Cardiac fibroblast (primary cell): ENCODE data around the gene STIM1.
"Not testable (repeated sequence)": the region's sequence is repeated elsewhere in the genome, so short reads cannot be mapped to it uniquely, and the experiment has no call there.

Experiments used
- DNase-seq, 2 donors: peaks; one replicate each; pipeline versions ENCODE4 v3.0.0 to v3.0.0-alpha.2; 2010; ENCODE audit warnings: low read depth in 2 of 2
- H3K4me3 ChIP-seq, 2 donors: replicated peaks in 1 of 2; 1 replicate in 1 of 2; 2 replicates in 1 of 2; pipeline ENCODE4 v1.5.1; 2011; ENCODE audit warnings: low read depth in 2 of 2, low read length in 2 of 2, mild to moderate bottlenecking in 2 of 2, moderate library complexity in 1 of 2
- TF ChIP-seq, protein P1 (sequence below): IDR thresholded peaks from one replicate; pipeline ENCODE4 v1.5.1; 2011; ENCODE audit warnings: low read depth, mild to moderate bottlenecking, low read length, inconsistent platforms

Gene STIM1

DNA sequence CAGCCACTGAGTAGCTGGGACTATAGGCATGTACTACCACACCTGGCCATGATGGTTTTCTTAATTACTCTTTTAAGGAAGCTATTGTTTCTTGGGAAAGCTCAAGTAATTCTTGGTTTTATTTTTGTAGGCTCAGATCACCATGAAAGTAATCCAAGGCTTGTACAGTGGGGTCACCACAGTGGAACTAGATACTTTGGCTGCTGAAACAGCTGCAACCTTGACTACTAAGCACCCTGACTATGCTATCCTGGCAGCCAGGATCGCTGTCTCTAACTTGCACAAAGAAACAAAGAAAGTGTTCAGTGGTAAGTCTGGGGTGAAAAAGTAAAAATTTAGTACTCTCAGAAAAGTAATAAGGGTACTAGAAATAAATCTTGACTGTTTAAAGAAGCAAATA, 250.5 kb downstream of the STIM1 start:
- no peak overlapping the region for H3K4me3 ChIP-seq
- no peak for DNase-seq
- TF ChIP-seq, protein P1, sequence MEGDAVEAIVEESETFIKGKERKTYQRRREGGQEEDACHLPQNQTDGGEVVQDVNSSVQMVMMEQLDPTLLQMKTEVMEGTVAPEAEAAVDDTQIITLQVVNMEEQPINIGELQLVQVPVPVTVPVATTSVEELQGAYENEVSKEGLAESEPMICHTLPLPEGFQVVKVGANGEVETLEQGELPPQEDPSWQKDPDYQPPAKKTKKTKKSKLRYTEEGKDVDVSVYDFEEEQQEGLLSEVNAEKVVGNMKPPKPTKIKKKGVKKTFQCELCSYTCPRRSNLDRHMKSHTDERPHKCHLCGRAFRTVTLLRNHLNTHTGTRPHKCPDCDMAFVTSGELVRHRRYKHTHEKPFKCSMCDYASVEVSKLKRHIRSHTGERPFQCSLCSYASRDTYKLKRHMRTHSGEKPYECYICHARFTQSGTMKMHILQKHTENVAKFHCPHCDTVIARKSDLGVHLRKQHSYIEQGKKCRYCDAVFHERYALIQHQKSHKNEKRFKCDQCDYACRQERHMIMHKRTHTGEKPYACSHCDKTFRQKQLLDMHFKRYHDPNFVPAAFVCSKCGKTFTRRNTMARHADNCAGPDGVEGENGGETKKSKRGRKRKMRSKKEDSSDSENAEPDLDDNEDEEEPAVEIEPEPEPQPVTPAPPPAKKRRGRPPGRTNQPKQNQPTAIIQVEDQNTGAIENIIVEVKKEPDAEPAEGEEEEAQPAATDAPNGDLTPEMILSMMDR: no peak

DNA sequence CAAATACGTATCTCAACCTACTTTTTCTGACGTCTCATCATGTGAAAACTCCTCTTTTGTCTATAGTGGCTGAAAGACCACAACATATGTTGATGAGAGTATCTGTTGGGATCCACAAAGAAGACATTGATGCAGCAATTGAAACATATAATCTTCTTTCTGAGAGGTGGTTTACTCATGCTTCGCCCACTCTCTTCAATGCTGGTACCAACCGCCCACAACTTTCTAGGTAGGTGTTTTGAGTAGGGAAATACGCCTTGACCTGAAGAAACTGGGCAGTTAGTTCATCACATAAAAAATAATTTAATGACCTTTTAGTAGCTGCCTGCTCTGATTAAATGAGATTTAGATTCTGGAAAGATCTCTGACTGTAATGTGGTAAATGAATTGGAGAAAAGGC, 256.4 kb downstream of the STIM1 start:
- DNase-seq: no peak
- TF ChIP-seq, protein P1: no peak
- H3K4me3 ChIP-seq: no peak overlapping the region

DNA sequence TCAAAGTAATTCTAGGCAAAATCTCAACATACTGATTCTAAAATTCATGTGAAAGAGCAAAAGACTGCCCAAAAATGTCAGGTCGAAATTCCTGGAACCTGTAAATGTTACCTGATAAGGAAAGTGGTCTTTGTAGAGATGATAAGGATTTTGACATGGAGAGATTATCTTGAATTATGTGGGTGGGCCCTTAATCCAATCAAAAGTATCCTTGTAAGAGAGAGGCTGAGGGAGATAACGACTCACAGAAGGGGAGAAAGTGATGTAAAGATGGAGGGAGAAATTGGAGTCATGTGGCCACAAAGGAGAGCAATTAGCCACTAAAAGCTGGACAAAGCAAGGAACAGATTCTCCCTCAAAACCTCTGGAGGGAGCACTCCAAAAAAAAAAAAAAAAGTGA, 259.7 kb downstream of the STIM1 start:
- no peak overlapping the region for H3K4me3 ChIP-seq
- TF ChIP-seq, protein P1: no peak
- DNase-seq: no peak

DNA sequence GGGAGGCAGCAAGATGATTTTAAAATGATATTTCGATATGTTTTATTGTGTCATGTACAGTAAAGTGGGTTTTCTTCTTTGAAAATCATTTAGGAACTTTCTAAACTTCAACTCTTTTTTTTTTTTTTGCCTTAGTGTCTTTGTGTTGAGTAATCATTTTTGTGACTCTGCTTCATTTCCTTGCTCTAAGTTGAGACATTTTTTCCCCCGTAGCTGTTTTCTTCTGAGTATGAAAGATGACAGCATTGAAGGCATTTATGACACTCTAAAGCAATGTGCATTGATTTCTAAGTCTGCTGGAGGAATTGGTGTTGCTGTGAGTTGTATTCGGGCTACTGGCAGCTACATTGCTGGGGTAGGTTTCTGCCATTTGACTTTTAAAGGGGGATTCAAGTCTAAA, 262.6 kb downstream of the STIM1 start:
- TF ChIP-seq, protein P1: no peak
- DNase-seq: peak; percentile 54 to 87
- H3K4me3 ChIP-seq: no peak overlapping the region

DNA sequence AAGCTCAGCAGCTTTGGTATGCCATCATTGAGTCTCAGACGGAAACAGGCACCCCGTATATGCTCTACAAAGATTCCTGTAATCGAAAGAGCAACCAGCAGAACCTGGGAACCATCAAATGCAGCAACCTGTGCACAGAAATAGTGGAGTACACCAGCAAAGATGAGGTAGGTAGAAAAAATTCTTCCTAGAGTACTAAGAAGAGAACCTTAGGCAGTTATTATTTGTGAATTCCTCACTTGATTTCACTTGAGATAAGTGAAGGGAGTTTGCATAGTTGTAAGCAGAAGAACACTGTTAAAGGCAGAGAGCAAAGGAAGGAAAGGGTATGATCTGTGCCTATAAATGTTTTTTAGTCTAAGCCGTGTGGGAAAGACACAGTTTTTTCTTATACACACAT, 267.8 kb downstream of the STIM1 start:
- no peak overlapping the region for H3K4me3 ChIP-seq
- TF ChIP-seq, protein P1: no peak
- DNase-seq: no peak

DNA sequence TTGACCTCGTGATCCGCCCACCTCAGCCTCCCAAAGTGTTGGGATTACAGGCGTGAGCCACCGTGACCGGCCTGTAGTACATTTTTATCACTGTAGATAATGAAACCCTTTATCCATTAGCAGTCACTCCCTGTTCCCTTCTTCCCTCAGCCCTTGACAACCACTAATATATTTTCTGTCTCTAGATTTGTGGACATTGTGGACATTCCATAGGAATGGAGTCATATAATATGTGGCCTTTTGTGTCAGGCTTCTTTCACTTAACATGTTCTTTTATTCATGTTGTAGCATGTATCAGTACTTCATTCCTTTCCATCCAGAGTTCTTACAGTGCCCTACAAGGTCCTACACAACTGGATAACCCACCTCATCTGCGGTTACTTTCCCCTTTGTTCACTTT, 269.7 kb downstream of the STIM1 start:
- no peak overlapping the region for H3K4me3 ChIP-seq
- TF ChIP-seq, protein P1: no peak
- peak; percentile 16 to 43 for DNase-seq

DNA sequence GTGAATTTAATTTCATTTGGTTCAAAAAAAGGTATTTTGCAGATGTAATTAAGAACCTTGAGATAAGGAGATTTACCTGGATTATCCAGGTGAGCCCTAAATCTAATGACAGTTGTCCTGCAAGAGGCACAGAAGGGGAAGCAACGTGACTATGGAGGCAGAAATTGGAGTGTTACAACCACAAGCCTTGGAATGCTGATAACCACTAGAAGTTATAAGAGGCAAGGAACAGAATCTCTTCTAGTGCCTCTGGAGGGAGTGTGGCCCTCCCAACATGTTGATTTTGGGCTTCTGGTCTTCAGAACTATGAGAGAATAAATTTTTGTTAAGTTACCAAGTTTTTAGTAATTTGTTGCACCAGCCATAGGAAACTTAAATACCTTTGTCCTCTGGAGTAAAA, 271.9 kb downstream of the STIM1 start:
- DNase-seq: no peak
- TF ChIP-seq, protein P1: no peak
- H3K4me3 ChIP-seq: no peak overlapping the region

DNA sequence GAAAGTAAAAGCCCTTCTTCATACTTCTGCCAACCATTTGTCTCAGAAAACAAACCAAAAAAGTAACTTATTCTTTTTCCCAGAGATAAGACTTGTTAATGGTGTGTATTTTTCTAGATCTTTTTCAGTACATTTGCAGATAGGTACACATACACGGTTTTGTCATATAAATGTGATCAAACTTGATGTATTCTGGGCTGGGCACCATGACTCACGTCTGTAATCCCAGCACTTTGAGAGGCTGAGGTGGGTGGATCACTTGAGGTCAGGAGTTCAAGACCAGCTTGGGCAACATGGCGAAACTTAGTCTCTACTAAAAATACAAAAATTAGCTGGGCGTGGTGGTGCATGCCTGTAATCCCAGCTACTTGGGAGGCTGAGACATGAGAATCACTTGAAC, 274.8 kb downstream of the STIM1 start:
- H3K4me3 ChIP-seq, DNase-seq: not testable (repeated sequence)
